GM18502 (cell line): ENCODE measurements around the gene BRD1.

Experiments used
- ATAC-seq: cut with Tn5 transposase; IDR thresholded peaks from one replicate; pipeline ENCODE4 v1.9.1; 2021; ENCODE audit warnings: mild to moderate bottlenecking; ENCODE audit not compliant: unreplicated experiment, poor library complexity

The BRD1 gene

GRCh38 chr22:49803737-49804375 lies 23.8 kb downstream of the BRD1 start:
- ATAC-seq, result no peak

DNA sequence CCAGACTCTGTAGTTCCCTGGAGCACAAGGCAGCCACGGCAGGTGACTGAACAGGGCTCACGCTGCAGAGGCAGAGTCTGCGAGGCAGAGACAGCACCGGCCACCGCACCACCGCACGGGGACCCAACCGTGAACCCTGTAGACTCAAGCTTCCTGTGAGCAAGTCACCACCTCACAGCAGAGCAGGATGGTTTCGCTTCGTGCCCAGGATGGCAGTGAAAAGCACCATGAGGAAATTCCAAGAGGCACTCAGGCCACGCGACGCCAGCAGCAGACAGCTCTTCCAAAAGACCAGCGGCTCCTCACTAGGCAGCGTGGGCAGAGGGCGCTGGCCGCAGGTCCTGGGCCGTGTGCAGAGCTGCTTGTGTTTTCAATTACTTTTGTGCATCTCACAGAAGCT lies 24.5 kb downstream of the BRD1 start:
- ATAC-seq, result no peak

GRCh38 chr22:49801391-49802060 lies 26.1 kb downstream of the BRD1 start:
- ATAC-seq, result no peak

- ATAC-seq, result no peak
Observed at GRCh38 chr22:49800408-49801238, 27.1 kb downstream of the BRD1 start.

GRCh38 chr22:49799431-49800075 lies 28.1 kb downstream of the BRD1 start:
- no peak for ATAC-seq

- ATAC-seq, result no peak
Observed at GRCh38 chr22:49798486-49799151, 29.1 kb downstream of the BRD1 start.

DNA sequence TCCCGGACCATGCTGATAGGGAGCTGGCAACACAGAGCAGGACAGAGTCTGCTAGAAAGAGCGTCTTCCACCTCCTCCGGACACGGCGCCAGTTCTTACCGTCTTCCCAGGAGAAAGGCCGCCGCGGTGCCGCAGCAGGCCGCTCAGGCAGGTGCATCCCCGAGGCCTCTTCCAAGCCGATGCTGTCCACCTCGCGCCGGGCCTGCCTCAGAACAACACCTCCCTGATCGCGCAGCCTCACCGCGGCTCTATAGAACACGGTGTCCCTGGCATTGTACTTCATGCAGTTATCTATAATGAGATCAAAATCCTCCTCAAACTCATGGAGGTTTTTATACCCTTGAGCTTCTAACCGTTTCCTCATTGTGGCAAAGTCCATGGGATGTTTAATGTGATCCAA lies 30.0 kb downstream of the BRD1 start:
- ATAC-seq, result no peak

DNA sequence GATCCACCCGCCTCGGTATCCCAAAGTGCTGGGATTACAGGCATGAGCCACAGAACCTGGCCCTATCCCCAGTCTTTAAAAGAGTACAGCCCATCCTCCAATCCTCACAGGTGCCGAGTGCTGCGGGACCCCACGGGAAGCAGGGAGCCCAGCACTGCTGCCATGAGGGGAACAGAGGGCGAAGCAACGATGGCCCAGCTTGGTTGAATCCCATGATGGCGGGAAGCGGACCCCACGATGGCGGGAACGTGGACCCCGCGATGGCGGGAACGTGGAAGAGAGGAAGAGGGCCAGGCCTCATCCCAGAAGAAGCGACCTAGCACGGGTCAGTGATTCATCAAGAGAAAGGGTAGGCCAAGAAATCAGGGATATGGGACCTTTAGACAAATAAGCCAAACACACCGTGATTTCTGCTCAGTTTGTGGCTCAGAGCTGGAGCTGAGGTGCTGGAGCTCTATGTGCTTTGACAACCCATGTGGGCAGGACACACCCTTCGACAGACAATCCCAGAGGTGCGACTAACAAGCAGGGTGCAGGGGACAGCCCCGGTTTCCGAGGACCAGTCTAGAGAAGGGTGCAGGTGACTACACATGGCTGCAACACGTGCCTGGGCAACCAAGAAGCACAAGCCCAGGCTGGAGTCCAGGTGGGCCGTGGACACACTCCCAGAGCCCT lies 30.9 kb downstream of the BRD1 start:
- ATAC-seq, result no peak

DNA sequence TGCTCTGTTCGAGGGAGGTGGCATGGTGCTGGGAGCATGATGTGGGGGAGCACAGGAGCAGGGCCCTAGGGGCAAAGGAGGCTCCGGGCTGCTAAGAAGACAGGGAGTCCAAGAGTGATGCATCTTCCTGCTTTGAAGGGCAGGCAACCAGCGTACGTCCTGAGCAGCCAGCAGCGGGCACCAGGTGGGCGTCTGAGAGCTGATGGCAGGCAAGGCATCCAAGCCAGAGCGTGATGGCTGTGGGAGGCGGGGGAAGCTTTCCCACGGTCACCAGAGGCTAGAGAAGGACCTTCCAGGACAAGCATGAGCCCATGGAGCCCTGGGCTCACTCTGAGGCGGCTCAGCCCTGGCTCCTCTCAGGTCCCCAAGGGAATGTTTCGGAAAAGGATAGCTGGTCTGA lies 32.2 kb downstream of the BRD1 start:
- ATAC-seq, result no peak

GRCh38 chr22:49793871-49794270 lies 33.8 kb downstream of the BRD1 start:
- ATAC-seq, result no peak

DNA sequence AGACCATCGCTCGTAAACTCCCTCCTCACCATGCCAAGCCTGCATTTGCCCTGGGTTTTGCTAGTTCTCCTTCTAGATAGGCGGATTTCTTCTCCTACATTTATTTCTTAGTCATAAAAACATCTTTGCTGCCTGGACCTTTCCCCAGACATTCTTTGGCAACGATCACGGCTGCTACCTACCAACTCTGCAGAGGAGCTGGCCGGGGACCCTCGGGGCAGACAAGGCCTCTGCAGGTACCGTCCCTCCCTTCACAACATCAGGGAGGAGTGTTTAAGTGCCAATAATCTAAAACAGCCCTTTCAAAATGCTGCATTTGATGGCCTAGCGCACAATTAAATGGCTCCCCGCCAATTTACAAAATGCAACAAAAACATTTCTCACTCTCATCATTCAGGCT lies 34.4 kb downstream of the BRD1 start:
- no peak for ATAC-seq

- ATAC-seq, result no peak
Observed at GRCh38 chr22:49792107-49792506, 35.6 kb downstream of the BRD1 start.

DNA sequence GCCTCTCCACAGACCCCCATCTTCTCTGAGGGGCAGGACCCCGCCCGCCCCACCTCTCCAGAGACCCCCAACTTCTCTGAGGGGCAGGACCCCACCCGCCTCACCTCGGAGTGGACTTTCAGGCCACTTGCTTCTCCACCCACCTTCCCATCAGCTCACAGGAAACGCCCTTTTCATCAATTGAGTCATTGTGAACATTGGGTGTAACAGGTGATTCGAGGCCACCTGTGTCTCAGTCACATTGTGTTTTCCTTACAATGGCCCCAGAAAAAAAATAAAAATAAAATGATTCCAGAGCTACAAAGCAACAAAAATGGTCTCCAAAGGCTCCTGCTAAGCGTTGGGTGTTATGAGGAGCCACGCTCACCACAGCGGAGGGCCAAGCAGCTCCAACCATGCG lies 36.0 kb downstream of the BRD1 start:
- ATAC-seq, result no peak

- no peak for ATAC-seq
Observed at GRCh38 chr22:49790912-49791311, 36.8 kb downstream of the BRD1 start.

DNA sequence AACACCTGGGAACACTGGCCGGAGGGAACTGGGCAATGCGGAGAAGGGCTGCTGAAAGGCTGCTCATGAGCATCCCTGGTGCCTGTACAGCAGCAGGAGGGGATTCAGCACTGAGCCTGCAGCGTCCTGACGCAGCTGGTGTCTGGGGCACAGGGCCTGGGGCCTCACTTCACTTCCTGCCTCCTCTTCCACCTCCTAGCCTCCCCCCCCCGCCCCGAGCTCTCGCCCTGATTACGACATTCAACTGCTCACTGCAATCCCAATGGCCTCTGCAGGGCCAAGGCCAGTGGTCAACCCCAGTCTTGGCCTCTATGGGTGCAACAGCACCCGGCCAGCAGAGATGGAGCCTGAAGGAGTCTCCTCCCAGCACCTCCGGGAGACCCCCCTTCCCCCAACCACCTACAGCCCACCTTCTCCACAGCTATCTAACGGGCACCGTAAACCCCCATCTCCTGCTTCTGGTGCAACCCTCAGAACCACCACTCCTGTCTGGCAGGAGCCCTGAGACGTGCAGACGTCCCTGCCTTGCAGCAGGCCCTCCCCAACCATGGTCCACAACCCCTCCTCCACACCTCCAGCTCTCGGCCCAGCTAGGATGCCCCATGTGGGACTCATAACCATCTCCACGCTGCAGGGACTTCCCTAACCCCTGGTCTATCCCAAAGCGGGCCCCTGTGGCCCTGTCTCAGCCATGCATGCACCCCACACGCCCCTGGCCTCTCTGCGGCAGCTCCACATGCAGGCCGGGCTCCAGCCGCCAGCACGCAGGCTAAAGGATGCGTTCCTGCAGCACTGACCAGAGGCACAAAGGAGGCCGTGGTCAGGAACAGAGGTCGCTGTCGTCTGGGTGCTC lies 38.2 kb downstream of the BRD1 start:
- no peak for ATAC-seq

DNA sequence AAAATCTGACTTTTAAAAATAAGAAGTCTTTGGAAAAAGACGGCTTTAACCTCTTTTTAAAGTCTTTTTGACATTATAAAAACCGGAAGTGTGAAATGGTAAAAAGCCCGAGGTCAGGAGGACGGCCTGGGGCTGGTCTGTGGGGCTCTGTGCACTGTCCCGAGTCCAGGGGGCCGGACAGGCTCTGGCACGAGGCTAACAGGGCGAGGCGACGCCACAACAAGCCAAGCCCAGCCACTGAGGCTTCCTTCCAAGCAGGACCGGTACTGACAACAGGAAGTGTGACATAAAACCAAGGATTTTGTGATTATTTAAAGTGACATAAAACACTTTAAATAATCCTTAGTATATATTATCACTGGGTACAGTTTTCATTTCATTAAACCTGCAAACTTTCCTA lies 39.2 kb downstream of the BRD1 start:
- no peak for ATAC-seq

DNA sequence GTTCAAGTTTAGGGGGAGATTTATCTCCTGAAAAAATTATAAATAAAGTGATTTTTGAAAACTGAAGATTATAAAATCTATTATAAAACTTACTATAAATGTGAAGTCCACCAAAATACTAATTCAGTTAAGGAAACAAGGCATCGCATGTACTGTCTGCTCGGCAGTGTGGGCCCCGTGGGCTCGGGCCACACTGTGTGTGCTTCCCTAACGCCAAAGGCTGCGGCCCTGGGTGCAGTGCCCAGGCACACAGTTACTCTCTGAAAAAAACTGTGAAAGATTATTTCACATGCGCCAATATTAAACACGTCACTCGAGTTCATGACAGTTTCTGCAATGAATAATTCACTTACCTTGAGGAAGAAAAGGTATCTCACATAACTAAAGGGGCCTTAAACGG lies 39.8 kb downstream of the BRD1 start:
- no peak for ATAC-seq

DNA sequence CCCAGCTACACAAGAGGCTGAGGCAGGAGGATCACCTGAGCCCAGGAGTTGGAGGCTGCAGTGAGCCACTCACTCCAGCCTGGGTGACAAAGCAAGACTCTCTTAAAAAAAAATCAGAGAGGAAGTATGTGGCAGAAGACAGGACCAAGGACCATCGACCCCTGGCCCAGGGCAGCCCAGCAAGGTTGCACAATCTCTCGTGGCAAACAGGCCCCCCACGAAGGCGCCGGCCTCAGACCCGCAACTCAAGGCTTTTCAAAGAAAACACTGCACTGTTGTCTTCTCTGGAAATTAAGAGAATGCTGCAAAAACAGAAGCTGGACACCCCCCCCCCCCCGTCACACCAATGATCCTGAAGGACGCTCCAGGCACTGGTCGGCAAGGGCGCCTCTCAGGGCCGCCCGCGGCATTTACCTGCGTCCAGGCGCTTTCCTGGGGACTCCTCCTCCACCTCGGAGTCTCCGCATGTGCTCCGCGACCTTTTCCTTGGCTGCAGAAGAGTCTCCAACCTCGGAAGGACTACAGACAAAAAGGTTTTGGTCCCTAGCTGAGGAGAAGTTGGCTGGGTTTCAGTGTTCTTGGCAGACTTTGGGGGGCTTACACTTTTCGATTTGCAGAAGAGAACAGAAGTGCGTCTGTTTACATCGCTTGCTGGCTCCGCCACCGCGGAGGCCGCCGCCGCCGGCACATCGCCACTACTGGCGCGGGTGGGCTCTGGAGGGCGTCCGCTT lies 40.5 kb downstream of the BRD1 start:
- no peak for ATAC-seq
